ENCODE data around the gene NEURL1B.
"Not testable (repeated sequence)": the region's sequence is repeated elsewhere in the genome, so short reads cannot be mapped to it uniquely, and the experiment has no call there.

- TF ChIP-seq CTCF, EP300 (IDR thresholded peaks at IDR 0.05): not testable (repeated sequence)
Observed at GRCh38 chr5:172656496-172656895, 15.4 kb downstream of the NEURL1B start.

Data from tibial nerve (tissue), 4 donors.